HCT116 (cell line): ENCODE results near the gene ABHD5. TPM values are rescaled to one million over a fixed set of nuclear protein-coding genes. Genes with fewer than 3 reads are reported as not detected.

ENCODE experiments used
- ATAC-seq: fragments of 200-7000 bp; cut with Tn5 transposase; 2 replicates; pipeline ENCODE4 v1.9.1; 2020; ENCODE audit warnings: mild to moderate bottlenecking, moderate library complexity
- BruUV-seq: library from RNA; stranded (reverse); fragments of 400-500 nt; replicated peaks from 2 replicates; lab custom pipeline; 2021; lab: Mats Ljungman, UMichigan
- CTCF ChIA-PET: fragments of 300-600 bp; sonication (Branson Sonifier 250); formaldehyde crosslinking; loops from one replicate; lab custom pipeline; 2021; ENCODE audit warnings: antibody characterized with exemption; lab: Charles Lee
- POLR2A ChIA-PET: fragments of 300-600, 350-600 bp; sonication (Branson Sonifier 250); formaldehyde crosslinking; loops from one replicate; lab custom pipeline; 2021; ENCODE audit warnings: antibody characterized with exemption; lab: Charles Lee
- RAD21 ChIA-PET, 2 experiments: fragments of 300-600 bp; sonication (Branson Sonifier 250); formaldehyde crosslinking; loops; one replicate each; lab custom pipeline; 2023; ENCODE audit warnings: low total read pairs in 2 of 2; ENCODE audit not compliant: uncharacterized antibody in 2 of 2, unreplicated experiment in 2 of 2, low non-redundant PET in 1 of 2; lab: Charles Lee
- DNase-seq: peaks from one replicate; pipeline ENCODE4 v3.0.0-alpha.2; 2010; ENCODE audit warnings: low read depth, low spot score
- H2AFZ ChIP-seq: fragments of 200-600 bp; shearing (Covaris generic), sonication (generic); 2 replicates; pipeline ENCODE4 v1.6.1; 2017; ENCODE audit warnings: low read depth, mixed run types, mixed read lengths, antibody characterized with exemption, low read length; ENCODE audit not compliant: poor library complexity, severe bottlenecking
- H3K27ac ChIP-seq: 2 replicates; pipeline ENCODE4 v1.5.1; 2012; ENCODE audit warnings: low read depth, low read length
- H3K27me3 ChIP-seq: fragments of 200-600 bp; sonication (generic); 2 replicates; pipeline ENCODE4 v1.6.1; 2016; ENCODE audit warnings: mixed run types, low read length, mixed read lengths; ENCODE audit not compliant: insufficient read depth
- H3K36me3 ChIP-seq, 2 experiments: fragments of 200-500 bp in 1 of 2; fragments of 200-600 bp in 1 of 2; sonication (Bioruptor generic) in 1 of 2; sonication (generic) in 1 of 2; 2 replicates each; pipeline versions ENCODE4 v1.5.1 to v1.6.1; 2014 to 2016; ENCODE audit warnings: low read length in 2 of 2, inconsistent platforms in 1 of 2, mixed read lengths in 1 of 2, mixed run types in 1 of 2; ENCODE audit not compliant: insufficient read depth in 2 of 2, control insufficient read depth in 1 of 2
- H3K4me1 ChIP-seq, 2 experiments: fragments of 200-600 bp in 1 of 2; sonication (generic) in 1 of 2; 2 replicates each; pipeline versions ENCODE4 v1.5.1 to v1.6.1; 2012 to 2017; ENCODE audit warnings: low read length in 2 of 2, inconsistent platforms in 1 of 2, mild to moderate bottlenecking in 1 of 2, mixed read lengths in 1 of 2, mixed run types in 1 of 2, moderate library complexity in 1 of 2; ENCODE audit not compliant: insufficient read depth in 2 of 2, control insufficient read depth in 1 of 2
- H3K4me2 ChIP-seq: fragments of 200-600 bp; sonication (generic); 2 replicates; pipeline ENCODE4 v1.6.1; 2017; ENCODE audit warnings: mixed run types, low read length, mixed read lengths
- H3K4me3 ChIP-seq, 2 experiments: fragments of 200-600 bp in 1 of 2; sonication (generic) in 1 of 2; replicated peaks in 1 of 2; 2 replicates each; pipeline ENCODE4 v1.5.1; 2011 to 2016; ENCODE audit warnings: low read length in 2 of 2, control low read depth in 1 of 2, low read depth in 1 of 2, mild to moderate bottlenecking in 1 of 2, mixed read lengths in 1 of 2, mixed run types in 1 of 2
- H3K79me2 ChIP-seq: fragments of 200-600 bp; sonication (generic); 2 replicates; pipeline ENCODE4 v1.6.1; 2017; ENCODE audit warnings: mild to moderate bottlenecking, mixed run types, low read length, moderate library complexity, mixed read lengths; ENCODE audit not compliant: insufficient read depth
- H3K9ac ChIP-seq: fragments of 200-600 bp; sonication (generic); 2 replicates; pipeline ENCODE4 v1.6.1; 2016; ENCODE audit warnings: low read length, mixed read lengths
- H3K9me2 ChIP-seq: fragments of 200-600 bp; sonication (generic), shearing (Covaris generic); 2 replicates; pipeline ENCODE4 v1.6.1; 2017; ENCODE audit warnings: mixed run types, mild to moderate bottlenecking, moderate library complexity; ENCODE audit not compliant: insufficient read depth
- H3K9me3 ChIP-seq, 2 experiments: fragments of 200-500 bp in 1 of 2; fragments of 200-600 bp in 1 of 2; sonication (Bioruptor generic) in 1 of 2; sonication (generic) in 1 of 2; 2 replicates each; pipeline ENCODE4 v1.6.1; 2014 to 2017; ENCODE audit warnings: low read length in 2 of 2, mixed read lengths in 2 of 2, inconsistent platforms in 1 of 2, low read depth in 1 of 2, mild to moderate bottlenecking in 1 of 2, mixed run types in 1 of 2, moderate library complexity in 1 of 2; ENCODE audit not compliant: control insufficient read depth in 1 of 2, insufficient read depth in 1 of 2
- H4K20me1 ChIP-seq: fragments of 200-600 bp; sonication (generic), shearing (Covaris generic); 2 replicates; pipeline ENCODE4 v1.6.1; 2017; ENCODE audit warnings: mixed run types, mild to moderate bottlenecking, moderate library complexity; ENCODE audit not compliant: insufficient read depth
- ATF3 ChIP-seq: IDR thresholded peaks from 2 replicates; pipeline ENCODE4 v1.6.1; 2012
- CBX3 ChIP-seq: IDR thresholded peaks from 2 replicates; pipeline ENCODE4 v1.6.1; 2012; ENCODE audit warnings: low read depth
- CTCF ChIP-seq, 3 experiments: fragments of 200-600 bp in 1 of 3; sonication (generic) in 1 of 3; IDR thresholded peaks in 2 of 3; conservative IDR thresholded peaks in 1 of 3; 2 replicates each; pipeline ENCODE4 v1.5.1; 2012 to 2017; ENCODE audit warnings: low read depth in 2 of 3, low read length in 2 of 3, antibody characterized with exemption in 1 of 3, borderline replicate concordance in 1 of 3, control low read depth in 1 of 3, mild to moderate bottlenecking in 1 of 3, mixed read lengths in 1 of 3, mixed run types in 1 of 3, moderate library complexity in 1 of 3; ENCODE audit not compliant: insufficient read depth in 1 of 3
- ELF1 ChIP-seq: IDR thresholded peaks from 2 replicates; pipeline ENCODE4 v1.6.1; 2012; ENCODE audit warnings: low read depth, borderline replicate concordance
- EZH2 ChIP-seq: fragments of 200-600 bp; sonication (generic); IDR thresholded peaks from 2 replicates; pipeline ENCODE4 v1.6.1; 2017; ENCODE audit warnings: antibody characterized with exemption, mixed run types
- JUND ChIP-seq: IDR thresholded peaks from 2 replicates; pipeline ENCODE4 v1.6.1; 2012
- MAX ChIP-seq: IDR thresholded peaks from 2 replicates; pipeline ENCODE4 v1.6.1; 2012
- POLR2A ChIP-seq: IDR thresholded peaks from 2 replicates; pipeline ENCODE4 v1.7.0; 2011; ENCODE audit warnings: borderline replicate concordance; ENCODE audit not compliant: insufficient read depth, insufficient read length; ENCODE audit errors: extremely low read depth
- POLR2AphosphoS5 ChIP-seq: IDR thresholded peaks from 2 replicates; pipeline ENCODE4 v1.6.1; 2011; ENCODE audit warnings: mild to moderate bottlenecking, low read depth, low read length, moderate library complexity
- REST ChIP-seq: IDR thresholded peaks from 2 replicates; pipeline ENCODE4 v1.6.1; 2012; ENCODE audit warnings: low read depth
- SIN3A ChIP-seq: IDR thresholded peaks from 2 replicates; pipeline ENCODE4 v1.6.1; 2012; ENCODE audit warnings: low read depth
- SP1 ChIP-seq: IDR thresholded peaks from 2 replicates; pipeline ENCODE4 v1.6.1; 2012; ENCODE audit warnings: low read depth
- TCF7L2 ChIP-seq: IDR thresholded peaks from 2 replicates; pipeline ENCODE4 v1.7.0; 2011; ENCODE audit warnings: borderline replicate concordance, inconsistent platforms; ENCODE audit not compliant: insufficient read depth, insufficient read length; ENCODE audit errors: extremely low read depth
- ZBTB33 ChIP-seq: IDR thresholded peaks from 2 replicates; pipeline ENCODE4 v1.6.1; 2011; ENCODE audit warnings: mild to moderate bottlenecking, low read length, moderate library complexity; ENCODE audit not compliant: insufficient replicate concordance; ENCODE audit errors: extremely low read depth
- ZFX ChIP-seq: fragments of 450-650 bp; IDR thresholded peaks from 2 replicates; pipeline ENCODE4 v1.6.1; 2017
- intact Hi-C: fragments of 100-400 bp; cut with micrococcal nuclease; formaldehyde crosslinking; loops from 2 replicates; pipeline ENCODE4 v1.10.0; 2022
- total RNA-seq: library from RNA; stranded (reverse); gene quantifications from one replicate; pipeline ENCODE4 v1.2.1, GENCODE V29; 2021; ENCODE audit not compliant: unreplicated experiment

ABHD5 gene
- total RNA-seq, 1 experiment from 2014 or later, result 18.5 TPM

- H3K4me2 ChIP-seq, result no peak overlapping the region
- TF ChIP-seq SP1 (no peak), ELF1 (no peak), TCF7L2 (no peak), CTCF (IDR thresholded peaks at IDR 0.05 in 2 of 3, conservative IDR thresholded peaks at IDR 0.05 in 1 of 3; ENCODE audit: borderline replicate concordance in 1 of 3, insufficient read depth in 1 of 3, low read depth in 2 of 3, low read length in 2 of 3) (no peak), ATF3 (no peak), ZBTB33 (no peak), SIN3A (no peak), MAX (no peak), CBX3 (no peak), POLR2AphosphoS5 (no peak), ZFX (no peak), JUND (no peak), POLR2A (no peak), REST (no peak), EZH2 (no peak)
- H2AFZ ChIP-seq, result peak overlapping the region; percentile 65
- DNase-seq (no peak), ATAC-seq (peak; percentile 20; the same call in 1 of the 2 replicates)
- H3K9me2 ChIP-seq, result no peaks in the 10 kb centered on the region
- H3K27me3 ChIP-seq, result no peaks in the 10 kb centered on the region
- H3K4me3 ChIP-seq, result no peak overlapping the region
- BruUV-seq, result no TSS peak
- no peaks in the 10 kb centered on the region for H3K9me3 ChIP-seq
- H3K9ac ChIP-seq, result no peak overlapping the region
- H3K27ac ChIP-seq, result no peak overlapping the region
- no peaks in the 10 kb centered on the region for H4K20me1 ChIP-seq
- no peaks in the 10 kb centered on the region for H3K36me3 ChIP-seq
- H3K4me1 ChIP-seq, result peaks cover 0 to 12% of the 10 kb centered on the region in 2 experiments; a peak in 2 of 4 replicates
- intact Hi-C loops, result no loop called here
- ChIA-PET POLR2A (no interaction called here), RAD21 (no interaction called here), CTCF (no interaction called here)
- H3K79me2 ChIP-seq, result no peaks in the 10 kb centered on the region
These were observed 56.9 kb downstream of the ABHD5 start for GRCh38 chr3:43747641-43748040.
